WTC11 (cell line): Measurements from ENCODE around the gene TMEM54. TPM values are rescaled to one million over a fixed set of nuclear protein-coding genes. Genes with fewer than 3 reads are reported as not detected.

Experiments used
- ATAC-seq: fragments of 200-7000 bp; cut with Tn5 transposase; 2 replicates; pipeline ENCODE4 v1.10.0; 2021; ENCODE audit warnings: mild to moderate bottlenecking, moderate library complexity
- CTCF ChIA-PET: fragments of 300-600 bp; sonication (Branson Sonifier 250); formaldehyde crosslinking; loops from one replicate; lab custom pipeline; 2021; ENCODE audit warnings: antibody characterized with exemption; lab: Charles Lee
- POLR2A ChIA-PET: fragments of 350-600 bp; sonication (Branson Sonifier 250); formaldehyde crosslinking; loops from one replicate; lab custom pipeline; 2021; ENCODE audit warnings: antibody characterized with exemption; lab: Charles Lee
- DNase-seq: peaks from one replicate; pipeline ENCODE4 v3.0.0; 2021; ENCODE audit warnings: low spot score
- H3K27ac Mint-ChIP-seq: 2 replicates; pipeline ENCODE4 v1.8.0; 2021; ENCODE audit warnings: mixed read lengths
- H3K27me3 Mint-ChIP-seq: 2 replicates; pipeline ENCODE4 v1.8.0; 2021; ENCODE audit warnings: low read depth, mild to moderate bottlenecking, moderate library complexity, mixed read lengths
- H3K36me3 Mint-ChIP-seq: 2 replicates; pipeline ENCODE4 v1.8.0; 2021; ENCODE audit warnings: mixed read lengths
- H3K4me1 Mint-ChIP-seq: 2 replicates; pipeline ENCODE4 v1.8.0; 2022; ENCODE audit warnings: mixed read lengths
- H3K4me3 Mint-ChIP-seq: 2 replicates; pipeline ENCODE4 v1.8.0; 2021; ENCODE audit warnings: mild to moderate bottlenecking, moderate library complexity, mixed read lengths
- H3K9me3 Mint-ChIP-seq: 2 replicates; pipeline ENCODE4 v1.8.0; 2021; ENCODE audit warnings: mixed read lengths
- CBFB ChIP-seq: sonication (generic); formaldehyde crosslinking; IDR thresholded peaks from 2 replicates; pipeline ENCODE4 v1.8.1; 2022; ENCODE audit warnings: mild to moderate bottlenecking, low read depth, missing genetic modification reagents
- FOXK1 ChIP-seq: sonication (generic); formaldehyde crosslinking; IDR thresholded peaks from 2 replicates; pipeline ENCODE4 v1.8.0; 2022; ENCODE audit warnings: mild to moderate bottlenecking, moderate library complexity, missing genetic modification reagents
- FOXP1 ChIP-seq: sonication (generic); formaldehyde crosslinking; IDR thresholded peaks from 2 replicates; pipeline ENCODE4 v1.8.0; 2022; ENCODE audit warnings: missing genetic modification reagents, mild to moderate bottlenecking, moderate library complexity, borderline replicate concordance
- GTF2I ChIP-seq: fragments of 250-450 bp; sonication (Bioruptor Pico); conservative IDR thresholded peaks from 2 replicates; pipeline ENCODE4 v1.4.0; 2021; ENCODE audit warnings: mild to moderate bottlenecking
- total RNA-seq: library from RNA; stranded (reverse); gene quantifications from 3 replicates; pipeline ENCODE4 v1.2.3, GENCODE V29; 2021
- TF ChIP-seq, protein P1 (sequence below): sonication (generic); formaldehyde crosslinking; IDR thresholded peaks from 2 replicates; pipeline ENCODE4 v1.8.1; 2023; ENCODE audit warnings: mild to moderate bottlenecking, missing genetic modification reagents
- TF ChIP-seq, protein P2 (sequence below): fragments of 200-600 bp; IDR thresholded peaks from 2 replicates; pipeline ENCODE4 v1.8.0; 2022; ENCODE audit warnings: antibody characterized with exemption
- TF ChIP-seq, protein P3 (sequence below): sonication (generic); formaldehyde crosslinking; conservative IDR thresholded peaks from 2 replicates; pipeline ENCODE4 v1.8.1; 2022; ENCODE audit warnings: mild to moderate bottlenecking, missing genetic modification reagents
- TF ChIP-seq, protein P4 (sequence below): fragments of 250-450 bp; sonication (Bioruptor Pico); conservative IDR thresholded peaks from 2 replicates; pipeline ENCODE4 v1.9.0; 2021; ENCODE audit warnings: mild to moderate bottlenecking
- TF ChIP-seq, protein P5 (sequence below): sonication (generic); formaldehyde crosslinking; IDR thresholded peaks from 2 replicates; pipeline ENCODE4 v1.8.0; 2022; ENCODE audit warnings: missing genetic modification reagents
- TF ChIP-seq, protein P6 (sequence below): sonication (generic); formaldehyde crosslinking; IDR thresholded peaks from 2 replicates; pipeline ENCODE4 v1.8.0; 2023; ENCODE audit warnings: missing genetic modification reagents, mild to moderate bottlenecking, borderline replicate concordance

Gene TMEM54
- total RNA-seq, 1 experiment from 2014 or later: 20.7 TPM

DNA sequence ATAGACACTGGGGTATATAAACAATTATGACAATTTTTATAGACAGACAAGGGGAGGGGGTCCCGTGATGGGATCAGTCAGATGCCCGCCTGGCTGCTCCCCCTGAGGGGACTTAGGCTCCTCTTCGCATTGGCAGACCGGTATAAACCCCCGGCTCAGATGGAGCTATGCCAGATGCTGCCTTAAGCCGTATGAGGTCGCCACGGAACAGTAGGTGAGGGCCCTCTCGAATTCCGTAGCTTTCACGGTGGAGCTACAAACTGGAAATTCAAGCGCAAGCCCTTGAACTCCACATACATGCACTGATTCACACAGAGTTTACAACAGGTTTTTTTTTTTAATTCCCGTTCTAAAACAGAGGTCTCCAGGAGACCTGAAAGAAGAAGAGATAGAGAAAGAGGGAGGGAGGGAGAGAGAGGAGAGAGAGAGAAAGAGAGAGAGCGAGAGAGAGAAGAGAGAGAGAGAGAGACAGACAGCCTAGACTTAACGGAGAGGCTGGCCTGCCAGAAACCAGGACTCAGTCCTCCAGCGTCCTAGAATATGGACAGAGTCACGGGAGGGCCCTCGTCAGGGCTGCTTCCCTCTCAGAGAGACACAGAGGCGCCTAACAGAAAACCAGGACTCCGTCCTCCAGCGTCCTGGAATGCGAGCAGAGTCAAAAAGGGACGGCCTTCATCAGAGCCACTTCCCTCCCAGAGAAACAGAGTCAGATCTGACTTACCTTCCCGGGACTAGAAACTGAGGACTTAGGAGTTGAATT is 24.4 kb upstream of the TMEM54 start:
- ATAC-seq (peak; percentile 87), DNase-seq (peak; percentile 53)
- H3K4me3 Mint-ChIP-seq: peak overlapping the region; percentile 85
- H3K4me1 Mint-ChIP-seq: peaks cover 21% of the 10 kb centered on the region
- H3K9me3 Mint-ChIP-seq: no peaks in the 10 kb centered on the region
- H3K27ac Mint-ChIP-seq: no peak overlapping the region
- TF ChIP-seq, protein P1, sequence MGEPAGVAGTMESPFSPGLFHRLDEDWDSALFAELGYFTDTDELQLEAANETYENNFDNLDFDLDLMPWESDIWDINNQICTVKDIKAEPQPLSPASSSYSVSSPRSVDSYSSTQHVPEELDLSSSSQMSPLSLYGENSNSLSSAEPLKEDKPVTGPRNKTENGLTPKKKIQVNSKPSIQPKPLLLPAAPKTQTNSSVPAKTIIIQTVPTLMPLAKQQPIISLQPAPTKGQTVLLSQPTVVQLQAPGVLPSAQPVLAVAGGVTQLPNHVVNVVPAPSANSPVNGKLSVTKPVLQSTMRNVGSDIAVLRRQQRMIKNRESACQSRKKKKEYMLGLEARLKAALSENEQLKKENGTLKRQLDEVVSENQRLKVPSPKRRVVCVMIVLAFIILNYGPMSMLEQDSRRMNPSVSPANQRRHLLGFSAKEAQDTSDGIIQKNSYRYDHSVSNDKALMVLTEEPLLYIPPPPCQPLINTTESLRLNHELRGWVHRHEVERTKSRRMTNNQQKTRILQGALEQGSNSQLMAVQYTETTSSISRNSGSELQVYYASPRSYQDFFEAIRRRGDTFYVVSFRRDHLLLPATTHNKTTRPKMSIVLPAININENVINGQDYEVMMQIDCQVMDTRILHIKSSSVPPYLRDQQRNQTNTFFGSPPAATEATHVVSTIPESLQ (CRISPR knock-in tag): no peak
- TF ChIP-seq GTF2I (CRISPR knock-in tag) (no peak), CBFB (no peak), FOXP1 (no peak)
- TF ChIP-seq, protein P2, sequence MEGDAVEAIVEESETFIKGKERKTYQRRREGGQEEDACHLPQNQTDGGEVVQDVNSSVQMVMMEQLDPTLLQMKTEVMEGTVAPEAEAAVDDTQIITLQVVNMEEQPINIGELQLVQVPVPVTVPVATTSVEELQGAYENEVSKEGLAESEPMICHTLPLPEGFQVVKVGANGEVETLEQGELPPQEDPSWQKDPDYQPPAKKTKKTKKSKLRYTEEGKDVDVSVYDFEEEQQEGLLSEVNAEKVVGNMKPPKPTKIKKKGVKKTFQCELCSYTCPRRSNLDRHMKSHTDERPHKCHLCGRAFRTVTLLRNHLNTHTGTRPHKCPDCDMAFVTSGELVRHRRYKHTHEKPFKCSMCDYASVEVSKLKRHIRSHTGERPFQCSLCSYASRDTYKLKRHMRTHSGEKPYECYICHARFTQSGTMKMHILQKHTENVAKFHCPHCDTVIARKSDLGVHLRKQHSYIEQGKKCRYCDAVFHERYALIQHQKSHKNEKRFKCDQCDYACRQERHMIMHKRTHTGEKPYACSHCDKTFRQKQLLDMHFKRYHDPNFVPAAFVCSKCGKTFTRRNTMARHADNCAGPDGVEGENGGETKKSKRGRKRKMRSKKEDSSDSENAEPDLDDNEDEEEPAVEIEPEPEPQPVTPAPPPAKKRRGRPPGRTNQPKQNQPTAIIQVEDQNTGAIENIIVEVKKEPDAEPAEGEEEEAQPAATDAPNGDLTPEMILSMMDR: no peak
- TF ChIP-seq, protein P3, sequence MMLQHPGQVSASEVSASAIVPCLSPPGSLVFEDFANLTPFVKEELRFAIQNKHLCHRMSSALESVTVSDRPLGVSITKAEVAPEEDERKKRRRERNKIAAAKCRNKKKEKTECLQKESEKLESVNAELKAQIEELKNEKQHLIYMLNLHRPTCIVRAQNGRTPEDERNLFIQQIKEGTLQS (CRISPR knock-in tag): no peak
- TF ChIP-seq, protein P4, sequence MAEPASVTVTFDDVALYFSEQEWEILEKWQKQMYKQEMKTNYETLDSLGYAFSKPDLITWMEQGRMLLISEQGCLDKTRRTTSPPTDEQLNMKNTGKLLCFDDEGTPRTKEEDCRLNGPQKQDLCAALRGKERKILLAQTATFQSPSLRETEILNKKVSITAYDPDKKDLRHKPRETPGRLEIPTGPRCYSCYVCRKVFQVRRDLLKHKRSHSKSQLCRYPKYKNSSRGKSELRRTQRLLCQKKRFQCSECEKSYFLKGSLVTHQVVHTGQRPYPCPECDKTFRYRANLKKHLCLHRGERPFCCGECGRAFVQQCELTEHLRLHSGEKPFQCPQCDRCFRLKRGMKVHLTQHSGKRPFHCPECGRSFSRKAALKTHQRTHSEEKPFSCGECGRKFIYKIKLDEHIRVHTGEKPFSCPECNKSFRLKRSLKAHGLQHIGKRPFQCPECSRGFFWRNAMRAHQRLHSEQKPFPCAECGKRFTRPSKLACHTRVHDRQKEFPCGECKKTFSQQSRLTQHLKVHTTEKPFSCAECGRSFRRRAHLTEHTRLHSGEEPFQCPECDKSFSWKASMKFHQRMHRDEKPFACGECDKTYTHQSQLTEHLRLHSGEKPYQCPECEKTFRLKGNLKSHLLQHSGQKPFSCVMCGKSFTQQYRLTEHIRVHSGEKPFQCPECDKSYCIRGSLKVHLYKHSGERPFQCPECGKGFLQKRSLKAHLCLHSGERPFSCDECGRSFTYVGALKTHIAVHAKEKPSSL: no peak
- TF ChIP-seq, protein P5, sequence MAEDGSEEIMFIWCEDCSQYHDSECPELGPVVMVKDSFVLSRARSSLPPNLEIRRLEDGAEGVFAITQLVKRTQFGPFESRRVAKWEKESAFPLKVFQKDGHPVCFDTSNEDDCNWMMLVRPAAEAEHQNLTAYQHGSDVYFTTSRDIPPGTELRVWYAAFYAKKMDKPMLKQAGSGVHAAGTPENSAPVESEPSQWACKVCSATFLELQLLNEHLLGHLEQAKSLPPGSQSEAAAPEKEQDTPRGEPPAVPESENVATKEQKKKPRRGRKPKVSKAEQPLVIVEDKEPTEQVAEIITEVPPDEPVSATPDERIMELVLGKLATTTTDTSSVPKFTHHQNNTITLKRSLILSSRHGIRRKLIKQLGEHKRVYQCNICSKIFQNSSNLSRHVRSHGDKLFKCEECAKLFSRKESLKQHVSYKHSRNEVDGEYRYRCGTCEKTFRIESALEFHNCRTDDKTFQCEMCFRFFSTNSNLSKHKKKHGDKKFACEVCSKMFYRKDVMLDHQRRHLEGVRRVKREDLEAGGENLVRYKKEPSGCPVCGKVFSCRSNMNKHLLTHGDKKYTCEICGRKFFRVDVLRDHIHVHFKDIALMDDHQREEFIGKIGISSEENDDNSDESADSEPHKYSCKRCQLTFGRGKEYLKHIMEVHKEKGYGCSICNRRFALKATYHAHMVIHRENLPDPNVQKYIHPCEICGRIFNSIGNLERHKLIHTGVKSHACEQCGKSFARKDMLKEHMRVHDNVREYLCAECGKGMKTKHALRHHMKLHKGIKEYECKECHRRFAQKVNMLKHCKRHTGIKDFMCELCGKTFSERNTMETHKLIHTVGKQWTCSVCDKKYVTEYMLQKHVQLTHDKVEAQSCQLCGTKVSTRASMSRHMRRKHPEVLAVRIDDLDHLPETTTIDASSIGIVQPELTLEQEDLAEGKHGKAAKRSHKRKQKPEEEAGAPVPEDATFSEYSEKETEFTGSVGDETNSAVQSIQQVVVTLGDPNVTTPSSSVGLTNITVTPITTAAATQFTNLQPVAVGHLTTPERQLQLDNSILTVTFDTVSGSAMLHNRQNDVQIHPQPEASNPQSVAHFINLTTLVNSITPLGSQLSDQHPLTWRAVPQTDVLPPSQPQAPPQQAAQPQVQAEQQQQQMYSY (CRISPR knock-in tag): peak; percentile 85
- peaks cover 84% of the 10 kb centered on the region for H3K27me3 Mint-ChIP-seq
- CTCF ChIA-PET: interaction anchor here (0.9 to 3.7 kb wide), 16 partner anchors 8 to 160 kb away, joined by 3 to 29 read pairs (median 6); partner anchors contain the start of genes AZIN2 and RNF19B
- POLR2A ChIA-PET: interaction anchor here (1.1 kb wide), 1 partner anchor 155 kb away, joined by 4 read pairs; the partner anchor contains the start of gene AZIN2
- no peaks in the 10 kb centered on the region for H3K36me3 Mint-ChIP-seq

DNA sequence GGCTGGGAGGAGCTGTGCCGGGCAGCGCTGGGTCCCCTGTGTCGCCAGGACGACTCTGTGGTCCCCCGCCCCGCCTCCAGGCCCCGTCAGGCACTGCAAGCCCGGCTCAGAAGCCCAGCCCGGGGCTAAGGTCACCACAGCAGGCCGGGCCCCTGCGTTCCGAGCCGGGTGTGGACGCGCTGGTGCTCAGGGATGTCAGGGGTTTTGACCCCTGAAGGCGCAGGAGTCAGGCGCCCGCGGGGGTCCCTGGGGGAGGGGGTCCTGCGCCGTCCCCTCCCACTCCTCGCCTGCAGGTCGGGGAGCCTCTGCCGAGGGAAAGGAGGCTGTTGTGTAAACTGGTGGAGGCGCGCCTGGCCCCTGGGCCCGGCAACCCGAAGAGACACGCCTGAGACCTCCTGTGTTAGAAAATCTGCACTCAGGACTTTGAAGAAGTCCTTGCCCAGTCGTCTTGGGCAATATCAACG is 23.7 kb upstream of the TMEM54 start:
- Mint-ChIP-seq H3K9me3 (no peaks in the 10 kb centered on the region), H3K36me3 (no peaks in the 10 kb centered on the region), H3K4me3 (peak overlapping the region; percentile 85), H3K27me3 (peaks cover 84% of the 10 kb centered on the region), H3K4me1 (peaks cover 21% of the 10 kb centered on the region), H3K27ac (no peak overlapping the region)
- no peak for TF ChIP-seq FOXK1 (CRISPR knock-in tag)
- TF ChIP-seq, protein P6, sequence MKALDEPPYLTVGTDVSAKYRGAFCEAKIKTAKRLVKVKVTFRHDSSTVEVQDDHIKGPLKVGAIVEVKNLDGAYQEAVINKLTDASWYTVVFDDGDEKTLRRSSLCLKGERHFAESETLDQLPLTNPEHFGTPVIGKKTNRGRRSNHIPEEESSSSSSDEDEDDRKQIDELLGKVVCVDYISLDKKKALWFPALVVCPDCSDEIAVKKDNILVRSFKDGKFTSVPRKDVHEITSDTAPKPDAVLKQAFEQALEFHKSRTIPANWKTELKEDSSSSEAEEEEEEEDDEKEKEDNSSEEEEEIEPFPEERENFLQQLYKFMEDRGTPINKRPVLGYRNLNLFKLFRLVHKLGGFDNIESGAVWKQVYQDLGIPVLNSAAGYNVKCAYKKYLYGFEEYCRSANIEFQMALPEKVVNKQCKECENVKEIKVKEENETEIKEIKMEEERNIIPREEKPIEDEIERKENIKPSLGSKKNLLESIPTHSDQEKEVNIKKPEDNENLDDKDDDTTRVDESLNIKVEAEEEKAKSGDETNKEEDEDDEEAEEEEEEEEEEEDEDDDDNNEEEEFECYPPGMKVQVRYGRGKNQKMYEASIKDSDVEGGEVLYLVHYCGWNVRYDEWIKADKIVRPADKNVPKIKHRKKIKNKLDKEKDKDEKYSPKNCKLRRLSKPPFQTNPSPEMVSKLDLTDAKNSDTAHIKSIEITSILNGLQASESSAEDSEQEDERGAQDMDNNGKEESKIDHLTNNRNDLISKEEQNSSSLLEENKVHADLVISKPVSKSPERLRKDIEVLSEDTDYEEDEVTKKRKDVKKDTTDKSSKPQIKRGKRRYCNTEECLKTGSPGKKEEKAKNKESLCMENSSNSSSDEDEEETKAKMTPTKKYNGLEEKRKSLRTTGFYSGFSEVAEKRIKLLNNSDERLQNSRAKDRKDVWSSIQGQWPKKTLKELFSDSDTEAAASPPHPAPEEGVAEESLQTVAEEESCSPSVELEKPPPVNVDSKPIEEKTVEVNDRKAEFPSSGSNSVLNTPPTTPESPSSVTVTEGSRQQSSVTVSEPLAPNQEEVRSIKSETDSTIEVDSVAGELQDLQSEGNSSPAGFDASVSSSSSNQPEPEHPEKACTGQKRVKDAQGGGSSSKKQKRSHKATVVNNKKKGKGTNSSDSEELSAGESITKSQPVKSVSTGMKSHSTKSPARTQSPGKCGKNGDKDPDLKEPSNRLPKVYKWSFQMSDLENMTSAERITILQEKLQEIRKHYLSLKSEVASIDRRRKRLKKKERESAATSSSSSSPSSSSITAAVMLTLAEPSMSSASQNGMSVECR (CRISPR knock-in tag): 0 out of 2 replicates have a peak, but pooled peaks have one; percentile 19
- POLR2A ChIA-PET: interaction anchor here (1.1 kb wide), 1 partner anchor 156 kb away, joined by 4 read pairs; the partner anchor contains the start of gene AZIN2
- ATAC-seq: peak; percentile 84
- CTCF ChIA-PET: interaction anchor here (0.5 to 3.7 kb wide), 14 partner anchors 9 to 404 kb away, joined by 3 to 29 read pairs (median 4); partner anchors contain the start of genes AZIN2 and RNF19B
- peak; percentile 78 for DNase-seq
